ENCODE data around the gene SLC25A1. TPM values are rescaled to one million over a fixed set of nuclear protein-coding genes. Genes with fewer than 3 reads are reported as not detected.

The SLC25A1 gene
- total and polyA plus RNA-seq, 2 of the 8 experiments (the other 6 are each of a cell fraction or from before 2014, with no cell fraction given): 110 to 148 TPM

DNA sequence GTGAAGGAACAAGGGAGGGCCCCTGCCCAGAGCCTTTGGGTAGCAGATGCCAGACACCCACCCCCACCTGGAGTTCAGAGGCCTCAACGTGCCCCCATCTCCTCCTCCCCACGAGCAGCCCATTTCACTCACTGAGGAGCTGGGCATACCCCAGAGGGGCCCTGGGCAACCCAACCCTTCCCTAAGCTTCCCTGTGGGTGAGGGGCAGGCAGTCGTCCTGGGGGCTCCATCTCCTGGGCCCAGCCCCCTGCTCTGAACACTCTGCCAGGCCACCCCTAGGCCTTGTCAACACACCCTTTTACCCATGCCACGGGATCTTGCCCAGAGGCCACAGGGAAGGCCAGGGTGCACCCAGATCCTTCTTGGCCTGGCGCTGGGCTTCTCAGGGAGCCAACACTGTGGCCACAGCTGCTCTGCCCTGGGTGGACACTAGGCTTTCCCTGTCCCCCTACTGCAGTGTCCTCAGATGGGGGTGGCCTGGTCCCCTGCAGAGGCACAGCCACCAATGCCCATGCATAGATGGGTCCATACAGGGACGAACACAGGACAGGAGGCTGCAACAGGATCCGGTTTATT is 3.4 kb downstream of the SLC25A1 start:
- peak overlapping the region in 1 of 2 experiments; percentile 95; a peak in 1 of 4 replicates for H3K4me2 ChIP-seq (ENCODE audit: insufficient read depth in 1 of 2, low read depth in 2 of 2, low read length in 2 of 2)

More for the DNA sequence above, 3.4 kb downstream of the SLC25A1 start:
- POLR2A ChIA-PET (ENCODE audit: partially characterized antibody): interaction anchor here (1.1 to 2.2 kb wide), 4 partner anchors 9 to 305 kb away, joined by 3 to 15 read pairs (median 10); partner anchors contain the start of genes CDC45 and DGCR2
- Histone ChIP-seq H2BK15ac (ENCODE audit: low read length) (no peak overlapping the region), H2AK5ac (ENCODE audit: low read depth, low read length) (peak overlapping the region; percentile 61; the same call in 1 of the 2 replicates), H2BK12ac (ENCODE audit: low read depth, low read length) (peak overlapping the region; percentile 75; the same call in 1 of the 2 replicates), H3K4me3 (ENCODE audit: extremely low read depth in 1 of 4, insufficient read depth in 2 of 4, low read depth in 3 of 4, low read length in 4 of 4) (no peak overlapping the region), H2BK20ac (ENCODE audit: low read length) (no peak overlapping the region), H3K14ac (ENCODE audit: insufficient read length) (no peak overlapping the region), H3K18ac (ENCODE audit: extremely low read depth, low read length) (peak overlapping the region; percentile 48; the same call in 1 of the 2 replicates), H3K9ac (replicated peaks in 1 of 4; ENCODE audit: extremely low read depth in 1 of 4, low read depth in 3 of 4, low read length in 3 of 4) (peak overlapping the region in 1 of 4 experiments; percentile 20; a peak in 2 of 7 replicates), H4K5ac (ENCODE audit: insufficient read length, low read depth, low read length) (no peak overlapping the region), H3K79me1 (ENCODE audit: low read depth, low read length) (peaks cover 18% of the 10 kb centered on the region), H2BK5ac (ENCODE audit: low read depth, low read length) (peak overlapping the region; percentile 90; the same call in 1 of the 2 replicates), H3K56ac (replicated peaks; ENCODE audit: insufficient read length, low read depth, low read length) (no peak overlapping the region), H3K9me3 (ENCODE audit: insufficient read depth in 2 of 2, low read depth in 1 of 2, low read length in 1 of 2) (no peaks in the 10 kb centered on the region), H4K91ac (replicated peaks; ENCODE audit: insufficient read length, low read length) (no peak overlapping the region), H3K27ac (ENCODE audit: low read depth, low read length) (peak overlapping the region; percentile 59; the same call in 1 of the 2 replicates), H4K20me1 (replicated peaks in 1 of 2; ENCODE audit: control insufficient read depth in 1 of 2, insufficient read depth in 2 of 2, low read length in 2 of 2) (peaks cover 4 to 32% of the 10 kb centered on the region in 2 experiments), H4K8ac (ENCODE audit: extremely low read depth, insufficient read depth, low read length) (peak overlapping the region; percentile 9; the same call in 1 of the 2 replicates), H3K4me1 (replicated peaks in 1 of 4; ENCODE audit: control insufficient read depth in 3 of 4, insufficient read depth in 4 of 4, low read length in 3 of 4) (peaks cover 0 to 52% (median 34%) of the 10 kb centered on the region in 4 experiments; a peak in 6 of 7 replicates), H2BK120ac (replicated peaks; ENCODE audit: low read depth, low read length) (no peak overlapping the region), H3K4ac (replicated peaks; ENCODE audit: insufficient read length, low read depth, low read length) (no peak overlapping the region), H3K36me3 (ENCODE audit: control insufficient read depth in 2 of 4, insufficient read depth in 4 of 4, low read length in 3 of 4) (peaks cover 0 to 9% (median 0%) of the 10 kb centered on the region in 4 experiments; a peak in 2 of 8 replicates), H3K23ac (ENCODE audit: insufficient read length) (no peak overlapping the region), H3K79me2 (ENCODE audit: control insufficient read depth in 1 of 2, insufficient read depth in 2 of 2, low read length in 2 of 2) (peaks cover 5 to 31% of the 10 kb centered on the region in 2 experiments; a peak in 3 of 4 replicates), H3K27me3 (replicated peaks in 1 of 4; ENCODE audit: control insufficient read depth in 3 of 4, extremely low read depth in 1 of 4, insufficient read depth in 3 of 4, low read length in 3 of 4) (peaks cover 5 to 10% (median 7%) of the 10 kb centered on the region in 4 experiments), H3K23me2 (ENCODE audit: low read depth, low read length) (peaks cover 17% of the 10 kb centered on the region), H2AFZ (ENCODE audit: low read length) (no peak overlapping the region)
- CTCF ChIA-PET (ENCODE audit: partially characterized antibody): interaction anchor here (0.8 to 3.7 kb wide), 2 partner anchors 29 to 221 kb away, joined by 3 to 28 read pairs; partner anchors contain the start of gene ESS2
- FAIRE-seq (no peak), DNase-seq (ENCODE audit: low read depth in 1 of 2, low spot score in 2 of 2) (no peak)
- no peak for TF ChIP-seq SUZ12 (IDR thresholded peaks at IDR 0.05; ENCODE audit: low read length)
- 81% methylated on average over 7 of the region's 7 CpGs; no CpG with 5 or more reads in 1 of the 2 experiments for WGBS, 2 experiments (ENCODE audit: extremely low coverage in 1 of 2, insufficient coverage in 1 of 2, insufficient read length in 1 of 2, insufficient replicate concordance in 2 of 2, low coverage in 1 of 2, low lambda C conversion rate in 2 of 2, missing lambda C conversion rate in 1 of 2)

Measured in H1 (cell line).